GM20431 (cell line): ENCODE measurements around the gene ZSWIM6.

Experiments
- in situ Hi-C: fragments of 300-500 bp; cut with MseI, MboI; formaldehyde crosslinking; loops from one replicate; pipeline ENCODE4 v1.15.0; 2020; ENCODE audit warnings: low sequenced_read_pairs; ENCODE audit not compliant: unreplicated experiment

Gene ZSWIM6

GRCh38 chr5:61575581-61575980, 243.5 kb downstream of the ZSWIM6 start:
- in situ Hi-C loops, result no loop called here

GRCh38 chr5:61576556-61576955, 244.5 kb downstream of the ZSWIM6 start:
- in situ Hi-C loops, result no loop called here

GRCh38 chr5:61578858-61579503, 246.9 kb downstream of the ZSWIM6 start:
- in situ Hi-C loops, result no loop called here

GRCh38 chr5:61582205-61582820, 250.3 kb downstream of the ZSWIM6 start:
- in situ Hi-C loops, result no loop called here

GRCh38 chr5:61582887-61583286, 250.8 kb downstream of the ZSWIM6 start:
- in situ Hi-C loops, result no loop called here

- in situ Hi-C loops, result no loop called here
Measured at GRCh38 chr5:61586096-61587084, 254.3 kb downstream of the ZSWIM6 start.

GRCh38 chr5:61587125-61587524, 255.1 kb downstream of the ZSWIM6 start:
- in situ Hi-C loops, result no loop called here

GRCh38 chr5:61588216-61588615, 256.2 kb downstream of the ZSWIM6 start:
- in situ Hi-C loops, result no loop called here

GRCh38 chr5:61589946-61590345, 257.9 kb downstream of the ZSWIM6 start:
- in situ Hi-C loops, result no loop called here

- in situ Hi-C loops, result no loop called here
Measured at GRCh38 chr5:61590473-61590872, 258.4 kb downstream of the ZSWIM6 start.

GRCh38 chr5:61591859-61592258, 259.8 kb downstream of the ZSWIM6 start:
- in situ Hi-C loops, result no loop called here

- in situ Hi-C loops, result no loop called here
Measured at GRCh38 chr5:61595426-61595825, 263.4 kb downstream of the ZSWIM6 start.
